ENCODE results near the gene GSC2.

The GSC2 gene

DNA sequence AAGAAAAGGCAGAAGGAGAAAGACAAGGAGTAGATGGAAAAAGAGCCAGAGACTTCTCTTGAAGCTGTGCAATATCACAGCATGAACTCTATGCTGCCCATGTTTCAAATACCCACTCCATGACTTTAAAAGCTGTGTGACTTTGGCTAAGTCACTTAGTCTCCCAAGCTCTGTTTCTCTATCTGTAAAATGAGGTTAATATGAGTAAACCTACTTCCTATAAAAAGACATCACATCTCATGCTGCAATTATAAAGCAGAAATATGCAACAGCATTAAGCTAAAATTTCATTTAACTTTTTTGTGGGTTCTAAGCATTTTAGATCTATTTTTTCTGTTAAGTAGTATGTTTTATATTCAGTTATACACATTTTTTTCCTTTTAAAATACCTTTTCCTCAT lies 39.4 kb downstream of the GSC2 start:
- Histone ChIP-seq H3K27me3 (ENCODE audit: insufficient read depth, insufficient read length) (no peaks in the 10 kb centered on the region), H3K36me3 (ENCODE audit: insufficient read depth, insufficient read length, low read length) (peaks cover 33% of the 10 kb centered on the region), H3K4me1 (ENCODE audit: insufficient read depth, insufficient read length) (peaks cover 2% of the 10 kb centered on the region), H3K9ac (ENCODE audit: insufficient read length, low read depth) (no peak overlapping the region), H3K9me3 (ENCODE audit: insufficient read depth, low read length) (no peaks in the 10 kb centered on the region), H3K4me3 (ENCODE audit: insufficient read length, low read depth) (no peak overlapping the region)
- TF ChIP-seq ZNF274 (IDR thresholded peaks at IDR 0.05; ENCODE audit: low read depth, low read length) = no peak
- TF ChIP-seq YY1 (IDR thresholded peaks at IDR 0.05; ENCODE audit: insufficient read depth, insufficient read length) = no peak
- TF ChIP-seq SUZ12 (IDR thresholded peaks at IDR 0.05; ENCODE audit: extremely low read depth, insufficient read depth, insufficient read length) = no peak
- no peak for DNase-seq (ENCODE audit: low read depth, low spot score)

GRCh38 chr22:19110064-19110458 lies 40.0 kb downstream of the GSC2 start:
- Histone ChIP-seq H3K9ac (ENCODE audit: insufficient read length, low read depth) (no peak overlapping the region), H3K27me3 (ENCODE audit: insufficient read depth, insufficient read length) (no peaks in the 10 kb centered on the region), H3K36me3 (ENCODE audit: insufficient read depth, insufficient read length, low read length) (peaks cover 27% of the 10 kb centered on the region), H3K9me3 (ENCODE audit: insufficient read depth, low read length) (no peaks in the 10 kb centered on the region), H3K4me3 (ENCODE audit: insufficient read length, low read depth) (no peak overlapping the region), H3K4me1 (ENCODE audit: insufficient read depth, insufficient read length) (peaks cover 2% of the 10 kb centered on the region)
- no peak for DNase-seq (ENCODE audit: low read depth, low spot score)
- TF ChIP-seq SUZ12 (IDR thresholded peaks at IDR 0.05; ENCODE audit: extremely low read depth, insufficient read depth, insufficient read length) = no peak

GRCh38 chr22:19109198-19110063 lies 40.7 kb downstream of the GSC2 start:
- Histone ChIP-seq H3K9ac (ENCODE audit: insufficient read length, low read depth) (no peak overlapping the region), H3K4me1 (ENCODE audit: insufficient read depth, insufficient read length) (peaks cover 5% of the 10 kb centered on the region), H3K36me3 (ENCODE audit: insufficient read depth, insufficient read length, low read length) (peaks cover 21% of the 10 kb centered on the region), H3K9me3 (ENCODE audit: insufficient read depth, low read length) (no peaks in the 10 kb centered on the region), H3K27me3 (ENCODE audit: insufficient read depth, insufficient read length) (no peaks in the 10 kb centered on the region), H3K4me3 (ENCODE audit: insufficient read length, low read depth) (no peak overlapping the region)
- no peak for TF ChIP-seq YY1 (IDR thresholded peaks at IDR 0.05; ENCODE audit: insufficient read depth, insufficient read length)
- TF ChIP-seq ZNF274 (IDR thresholded peaks at IDR 0.05; ENCODE audit: low read depth, low read length) = no peak
- no peak for TF ChIP-seq SUZ12 (IDR thresholded peaks at IDR 0.05; ENCODE audit: extremely low read depth, insufficient read depth, insufficient read length)
- no peak for DNase-seq (ENCODE audit: low read depth, low spot score)

- Histone ChIP-seq H3K4me1 (ENCODE audit: insufficient read depth, insufficient read length) (peaks cover 5% of the 10 kb centered on the region), H3K4me3 (ENCODE audit: insufficient read length, low read depth) (no peak overlapping the region), H3K36me3 (ENCODE audit: insufficient read depth, insufficient read length, low read length) (peaks cover 18% of the 10 kb centered on the region), H3K9ac (ENCODE audit: insufficient read length, low read depth) (no peak overlapping the region), H3K27me3 (ENCODE audit: insufficient read depth, insufficient read length) (no peaks in the 10 kb centered on the region), H3K9me3 (ENCODE audit: insufficient read depth, low read length) (no peaks in the 10 kb centered on the region)
- TF ChIP-seq YY1 (IDR thresholded peaks at IDR 0.05; ENCODE audit: insufficient read depth, insufficient read length) (no peak), ZNF274 (IDR thresholded peaks at IDR 0.05; ENCODE audit: low read depth, low read length) (no peak), SUZ12 (IDR thresholded peaks at IDR 0.05; ENCODE audit: extremely low read depth, insufficient read depth, insufficient read length) (no peak)
- DNase-seq (ENCODE audit: low read depth, low spot score) = no peak
These were observed 41.3 kb downstream of the GSC2 start for GRCh38 chr22:19108807-19109197.

GRCh38 chr22:19107730-19108074 lies 42.4 kb downstream of the GSC2 start:
- Histone ChIP-seq H3K4me1 (ENCODE audit: insufficient read depth, insufficient read length) (peaks cover 5% of the 10 kb centered on the region), H3K27me3 (ENCODE audit: insufficient read depth, insufficient read length) (no peaks in the 10 kb centered on the region), H3K36me3 (ENCODE audit: insufficient read depth, insufficient read length, low read length) (peaks cover 15% of the 10 kb centered on the region), H3K9ac (ENCODE audit: insufficient read length, low read depth) (no peak overlapping the region), H3K9me3 (ENCODE audit: insufficient read depth, low read length) (no peaks in the 10 kb centered on the region), H3K4me3 (ENCODE audit: insufficient read length, low read depth) (no peak overlapping the region)
- DNase-seq (ENCODE audit: low read depth, low spot score) = no peak
- TF ChIP-seq SUZ12 (IDR thresholded peaks at IDR 0.05; ENCODE audit: extremely low read depth, insufficient read depth, insufficient read length) (no peak), YY1 (IDR thresholded peaks at IDR 0.05; ENCODE audit: insufficient read depth, insufficient read length) (no peak), ZNF274 (IDR thresholded peaks at IDR 0.05; ENCODE audit: low read depth, low read length) (no peak)

DNA sequence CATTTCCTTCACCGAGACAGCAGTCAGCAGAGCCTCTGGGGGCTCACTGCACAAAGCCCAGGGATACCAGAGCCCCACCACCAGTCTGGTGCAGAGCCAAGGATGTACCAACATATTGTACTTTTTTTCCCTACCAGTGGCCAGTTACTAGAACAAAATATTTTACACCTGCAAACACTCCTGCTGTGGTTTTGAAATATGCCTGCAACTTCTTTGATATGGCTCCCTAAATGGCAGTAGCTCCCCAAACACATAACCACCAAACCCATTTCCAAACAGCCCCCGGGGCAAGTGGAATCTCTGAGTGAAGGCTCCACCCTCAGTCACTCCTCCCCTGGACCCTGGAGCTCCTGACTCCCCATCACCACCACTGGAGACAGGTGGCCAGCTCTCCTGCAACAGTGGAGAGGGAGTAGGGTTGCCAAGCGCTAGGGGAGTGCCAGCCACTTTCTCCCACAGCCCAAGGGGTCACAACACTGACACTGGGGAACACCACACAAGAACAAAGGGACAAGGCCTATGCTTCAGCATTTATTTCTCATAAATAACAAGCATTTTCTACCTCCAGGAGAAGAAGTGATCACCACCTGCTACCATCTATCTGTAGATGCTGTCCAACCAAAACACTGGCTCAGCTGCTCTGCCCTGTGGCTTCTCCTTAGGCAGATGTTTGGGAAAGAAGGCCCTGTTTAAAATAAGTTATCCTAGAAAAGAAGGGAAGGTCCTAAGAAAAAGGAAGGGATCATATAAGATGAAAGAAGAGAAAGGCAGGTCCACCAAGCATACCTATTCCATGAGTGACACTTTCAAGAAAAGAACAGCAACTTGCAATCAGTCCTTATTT lies 43.0 kb downstream of the GSC2 start:
- Histone ChIP-seq H3K9ac (ENCODE audit: insufficient read length, low read depth) (no peak overlapping the region), H3K27me3 (ENCODE audit: insufficient read depth, insufficient read length) (no peaks in the 10 kb centered on the region), H3K4me1 (ENCODE audit: insufficient read depth, insufficient read length) (peaks cover 5% of the 10 kb centered on the region), H3K9me3 (ENCODE audit: insufficient read depth, low read length) (no peaks in the 10 kb centered on the region), H3K36me3 (ENCODE audit: insufficient read depth, insufficient read length, low read length) (peaks cover 15% of the 10 kb centered on the region), H3K4me3 (ENCODE audit: insufficient read length, low read depth) (no peak overlapping the region)
- no peak for TF ChIP-seq YY1 (IDR thresholded peaks at IDR 0.05; ENCODE audit: insufficient read depth, insufficient read length)
- no peak for TF ChIP-seq SUZ12 (IDR thresholded peaks at IDR 0.05; ENCODE audit: extremely low read depth, insufficient read depth, insufficient read length)
- TF ChIP-seq ZNF274 (IDR thresholded peaks at IDR 0.05; ENCODE audit: low read depth, low read length) = no peak
- no peak for DNase-seq (ENCODE audit: low read depth, low spot score)

All from NT2/D1 (cell line).